Choroid plexus epithelial cell (primary cell): ENCODE results near the gene PIGQ.

ENCODE experiments used
- DNase-seq: peaks from one replicate; pipeline ENCODE4 v3.0.0-alpha.2; 2010; ENCODE audit warnings: low read depth
- H3K4me3 ChIP-seq: 2 replicates; pipeline ENCODE4 v1.5.1; 2011; ENCODE audit warnings: low read depth, mild to moderate bottlenecking, control low read depth, low read length, moderate library complexity
- TF ChIP-seq, protein P1 (sequence below): conservative IDR thresholded peaks from 2 replicates; pipeline ENCODE4 v1.5.1; 2011; ENCODE audit warnings: low read depth, mild to moderate bottlenecking, control low read depth, inconsistent platforms, low read length, moderate library complexity

The PIGQ gene

DNA sequence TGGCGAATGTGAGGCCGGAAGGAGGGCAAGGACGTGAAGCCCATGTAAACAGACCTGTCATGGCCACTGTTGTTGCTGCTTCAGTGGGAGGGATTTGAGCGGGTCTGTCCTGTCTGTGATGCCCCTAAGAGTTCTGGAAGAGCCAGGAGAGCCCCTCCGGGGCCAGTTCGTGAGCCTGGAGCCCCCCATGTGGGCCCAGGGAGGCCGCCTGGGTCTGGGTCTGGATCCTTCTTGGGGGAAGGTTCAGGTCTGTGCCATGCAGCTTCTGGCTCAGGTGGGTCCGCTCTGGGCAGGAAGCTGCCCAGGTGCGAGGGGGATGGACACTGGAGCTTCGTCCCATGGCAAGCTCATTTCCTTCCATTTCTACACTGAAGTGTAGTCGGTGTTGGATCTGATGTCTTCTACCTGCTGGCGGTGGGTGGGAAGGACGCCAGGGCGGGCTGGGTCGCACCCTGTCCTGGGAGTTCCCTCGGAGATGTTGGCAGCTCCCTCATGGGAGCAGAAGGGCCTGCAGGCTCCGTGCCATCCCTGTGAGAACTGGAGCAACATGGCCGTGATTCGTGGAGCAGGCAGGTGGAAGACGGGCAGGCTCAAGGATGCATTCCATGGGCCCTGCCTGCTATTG lies 49.8 kb downstream of the PIGQ start:
- no peak overlapping the region for H3K4me3 ChIP-seq
- DNase-seq = no peak
- TF ChIP-seq, protein P1, sequence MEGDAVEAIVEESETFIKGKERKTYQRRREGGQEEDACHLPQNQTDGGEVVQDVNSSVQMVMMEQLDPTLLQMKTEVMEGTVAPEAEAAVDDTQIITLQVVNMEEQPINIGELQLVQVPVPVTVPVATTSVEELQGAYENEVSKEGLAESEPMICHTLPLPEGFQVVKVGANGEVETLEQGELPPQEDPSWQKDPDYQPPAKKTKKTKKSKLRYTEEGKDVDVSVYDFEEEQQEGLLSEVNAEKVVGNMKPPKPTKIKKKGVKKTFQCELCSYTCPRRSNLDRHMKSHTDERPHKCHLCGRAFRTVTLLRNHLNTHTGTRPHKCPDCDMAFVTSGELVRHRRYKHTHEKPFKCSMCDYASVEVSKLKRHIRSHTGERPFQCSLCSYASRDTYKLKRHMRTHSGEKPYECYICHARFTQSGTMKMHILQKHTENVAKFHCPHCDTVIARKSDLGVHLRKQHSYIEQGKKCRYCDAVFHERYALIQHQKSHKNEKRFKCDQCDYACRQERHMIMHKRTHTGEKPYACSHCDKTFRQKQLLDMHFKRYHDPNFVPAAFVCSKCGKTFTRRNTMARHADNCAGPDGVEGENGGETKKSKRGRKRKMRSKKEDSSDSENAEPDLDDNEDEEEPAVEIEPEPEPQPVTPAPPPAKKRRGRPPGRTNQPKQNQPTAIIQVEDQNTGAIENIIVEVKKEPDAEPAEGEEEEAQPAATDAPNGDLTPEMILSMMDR = no peak

DNA sequence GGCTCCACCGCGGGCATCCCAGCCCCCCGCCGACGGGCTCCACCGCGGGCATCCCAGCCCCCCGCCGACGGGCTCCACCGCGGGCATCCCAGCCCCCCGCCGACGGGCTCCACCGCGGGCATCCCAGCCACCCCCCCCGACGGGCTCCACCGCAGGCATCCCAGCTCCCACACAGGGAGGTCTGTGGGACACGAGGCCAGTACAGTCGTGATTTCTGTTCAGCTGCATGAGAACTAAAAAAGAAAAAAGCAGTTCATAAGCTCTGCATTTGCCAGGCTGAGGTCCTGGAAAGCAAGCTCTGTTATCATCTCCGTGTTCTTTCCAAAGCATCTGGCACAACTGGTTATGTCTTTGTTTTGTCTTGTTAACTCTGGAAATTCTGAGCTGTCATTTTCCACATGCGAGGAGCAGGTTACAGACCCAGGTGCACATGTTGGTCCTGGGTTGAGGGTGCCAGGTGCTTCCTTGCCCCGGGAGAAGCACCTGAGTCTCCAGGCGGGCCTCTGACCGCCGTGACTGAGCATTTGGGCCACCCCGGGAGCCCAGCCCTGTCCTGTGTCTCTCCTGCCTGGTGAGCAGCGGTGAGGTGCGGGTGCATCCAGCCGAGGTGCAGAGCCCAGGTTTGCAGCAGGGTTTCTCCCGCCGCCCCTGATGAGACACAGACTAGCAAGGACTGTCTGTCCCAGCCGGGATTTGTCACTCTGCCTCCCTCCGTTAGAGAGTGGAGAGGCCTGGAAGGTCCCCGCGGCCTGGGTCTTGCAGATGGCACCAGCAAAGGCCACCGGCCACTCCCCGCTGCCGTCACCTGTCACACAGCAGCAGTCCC lies 51.1 kb downstream of the PIGQ start:
- TF ChIP-seq, protein P1 = no peak
- DNase-seq = no peak
- no peak overlapping the region for H3K4me3 ChIP-seq

DNA sequence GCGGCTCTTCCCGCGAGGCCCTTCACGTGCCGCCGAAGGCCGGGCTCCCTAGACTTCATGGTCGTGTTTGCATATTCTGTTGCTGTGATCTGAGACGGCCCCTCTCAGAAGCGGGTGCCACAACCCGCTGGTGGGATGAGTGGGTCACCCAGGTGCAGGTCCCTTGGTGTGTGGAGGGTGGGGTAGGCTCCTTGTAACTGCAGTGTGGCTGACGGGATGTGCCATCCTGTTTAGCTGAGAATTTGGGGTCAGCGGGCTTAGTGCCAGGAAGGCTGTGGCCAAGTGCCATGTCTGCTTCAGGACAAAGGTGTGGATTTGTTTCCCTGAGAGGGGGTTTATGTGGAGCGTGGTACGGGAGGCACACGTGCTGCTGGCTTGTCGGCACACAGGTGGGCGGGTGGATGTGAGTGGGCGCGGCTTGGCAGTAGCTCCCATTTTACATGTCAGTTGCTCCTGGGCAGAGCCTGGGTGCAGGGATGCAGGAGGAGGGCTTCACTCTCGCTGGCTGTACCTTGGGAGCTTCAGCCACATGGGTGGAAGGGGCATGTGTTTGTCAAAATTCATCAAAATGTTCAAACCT lies 51.8 kb downstream of the PIGQ start:
- H3K4me3 ChIP-seq = no peak overlapping the region
- DNase-seq = no peak
- TF ChIP-seq, protein P1 = no peak

DNA sequence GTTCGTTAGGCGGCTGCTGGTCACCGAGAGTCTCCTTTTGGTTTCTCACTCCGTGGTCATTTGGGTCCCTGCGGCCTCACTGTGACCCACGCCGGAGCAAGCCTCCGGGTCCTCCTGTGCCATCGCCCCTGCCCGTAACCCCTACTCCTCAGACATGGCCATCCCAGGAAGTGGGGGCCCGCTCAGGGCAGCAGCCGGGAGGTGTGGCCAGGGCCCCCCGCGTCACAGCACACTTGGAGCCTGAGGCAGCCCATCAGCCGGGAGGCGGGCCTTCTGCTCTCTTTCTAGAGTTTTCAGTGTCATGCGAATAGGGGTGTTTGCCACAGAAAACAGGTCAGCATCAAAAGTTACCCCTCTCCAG lies 53.1 kb downstream of the PIGQ start:
- TF ChIP-seq, protein P1 = no peak
- no peak overlapping the region for H3K4me3 ChIP-seq
- DNase-seq = no peak

DNA sequence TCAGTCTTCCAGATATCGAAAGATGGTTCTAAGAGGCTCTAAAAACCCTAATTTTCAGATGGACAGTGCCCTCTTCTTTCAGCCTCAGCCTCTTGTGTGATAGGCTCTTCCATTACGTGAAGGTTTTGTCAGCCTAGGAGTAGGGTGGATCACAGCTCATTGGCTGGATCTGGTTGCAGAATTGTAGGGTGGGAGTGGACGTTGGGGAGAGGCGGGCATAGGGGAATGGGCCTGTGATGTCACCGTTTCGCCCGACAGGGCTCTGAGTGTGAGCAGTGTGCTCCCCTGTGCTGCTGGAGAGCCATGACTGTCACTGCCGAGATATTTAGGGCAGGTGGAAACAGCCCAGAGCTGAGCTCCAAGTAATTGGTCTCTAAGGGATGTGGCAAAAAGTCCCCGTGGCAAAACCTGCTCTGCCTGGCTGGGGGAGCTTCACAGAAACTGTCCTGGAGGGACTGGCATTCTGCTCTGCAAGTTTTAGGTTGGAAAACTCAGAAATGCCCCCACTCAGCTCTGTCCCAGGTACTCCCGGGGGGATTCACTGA lies 54.8 kb downstream of the PIGQ start:
- H3K4me3 ChIP-seq = no peak overlapping the region
- no peak for DNase-seq
- TF ChIP-seq, protein P1 = no peak

DNA sequence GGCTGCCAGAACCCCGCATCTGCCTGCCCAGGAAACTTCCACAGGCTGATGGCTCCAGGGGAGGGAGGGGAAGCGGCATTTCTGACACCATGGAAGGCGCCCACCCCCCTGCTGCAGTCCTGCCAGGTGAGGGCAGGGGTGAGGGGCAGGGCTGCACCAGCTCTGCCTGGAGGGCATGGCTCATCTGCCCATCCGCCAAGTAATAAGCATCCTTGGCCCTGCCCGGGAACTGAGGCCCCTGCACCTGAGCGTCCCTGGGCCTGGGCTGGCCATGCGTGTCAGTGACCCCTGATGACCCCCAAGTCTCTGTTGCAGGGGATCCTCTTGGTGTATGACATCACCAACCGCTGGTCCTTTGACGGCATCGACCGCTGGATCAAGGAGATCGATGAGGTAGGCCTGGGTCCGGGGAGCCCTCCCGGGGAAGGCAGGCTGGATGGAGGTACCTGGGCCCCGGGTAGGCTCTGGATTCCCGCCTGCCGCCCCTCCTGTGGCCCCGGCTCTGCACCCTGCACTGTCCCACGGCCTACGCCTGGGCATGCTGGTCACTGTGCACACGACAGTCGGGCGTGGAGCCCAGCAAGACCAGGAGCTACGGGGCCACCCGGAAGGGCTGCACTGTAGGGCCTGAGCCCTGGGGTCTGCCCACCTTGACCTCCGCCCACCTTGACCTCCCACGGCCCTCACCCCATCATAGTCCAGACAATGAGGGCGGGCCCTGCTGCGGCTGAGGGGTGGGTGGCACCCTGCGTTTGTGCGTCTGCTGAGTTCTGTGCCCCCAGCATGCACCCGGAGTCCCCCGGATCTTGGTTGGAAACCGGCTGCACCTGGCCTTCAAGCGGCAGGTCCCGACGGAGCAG lies 55.6 kb downstream of the PIGQ start:
- DNase-seq = no peak
- TF ChIP-seq, protein P1 = no peak
- no peak overlapping the region for H3K4me3 ChIP-seq
